Frontal cortex (tissue), 4 donors: ENCODE results near the gene FOXN3. TPM values are rescaled to one million over a fixed set of nuclear protein-coding genes. Genes with fewer than 3 reads are reported as not detected.

Experiments
- DNase-seq, 2 donors: peaks; one replicate each; pipeline ENCODE4 v3.0.0; 2012; ENCODE audit warnings: low spot score in 2 of 2
- FAIRE-seq: peaks from 2 replicates; lab custom pipeline; 2012; peaks lifted over from hg19 to GRCh38; lab: Jason Lieb, UNC
- total RNA-seq: library from RNA; depleted of rRNA; stranded (reverse); fragments of >200 nt; gene quantifications from one replicate; pipeline ENCODE4 v1.2.3, GENCODE V29; 2014
- donor health status: control.
- donor health status: control.
- donor health status: control.

Gene FOXN3
- total RNA-seq, 1 donor from 2014 or later, result 24.1 TPM

GRCh38 chr14:89197623-89198022, 219.4 kb downstream of the FOXN3 start:
- DNase-seq (no peak), FAIRE-seq (no peak)

- DNase-seq (no peak), FAIRE-seq (no peak)
Observed at GRCh38 chr14:89196545-89196944, 220.5 kb downstream of the FOXN3 start.

- no peak for FAIRE-seq
- no peak for DNase-seq
Observed at GRCh38 chr14:89194376-89194775, 222.7 kb downstream of the FOXN3 start.

- no peak for FAIRE-seq
- DNase-seq, result peak in 1 of 2 donors; percentile 34
Observed at GRCh38 chr14:89190765-89191513, 226.1 kb downstream of the FOXN3 start.

- FAIRE-seq (no peak), DNase-seq (no peak)
Observed at GRCh38 chr14:89188492-89188891, 228.5 kb downstream of the FOXN3 start.

- DNase-seq (no peak), FAIRE-seq (no peak)
Observed at GRCh38 chr14:89187501-89187900, 229.5 kb downstream of the FOXN3 start.

- no peak for DNase-seq
- FAIRE-seq, result no peak
Observed at GRCh38 chr14:89186856-89187376, 230.1 kb downstream of the FOXN3 start.

GRCh38 chr14:89185919-89186855, 230.8 kb downstream of the FOXN3 start:
- DNase-seq (peak in 1 of 2 donors; percentile 38), FAIRE-seq (no peak)

GRCh38 chr14:89184952-89185351, 232.1 kb downstream of the FOXN3 start:
- DNase-seq, result peak in 1 of 2 donors; percentile 26
- FAIRE-seq, result no peak

- FAIRE-seq (no peak), DNase-seq (no peak)
Observed at GRCh38 chr14:89182326-89182725, 234.7 kb downstream of the FOXN3 start.

GRCh38 chr14:89180546-89180945, 236.5 kb downstream of the FOXN3 start:
- FAIRE-seq, result no peak
- no peak for DNase-seq

- DNase-seq (no peak), FAIRE-seq (no peak)
Observed at GRCh38 chr14:89179891-89180404, 237.1 kb downstream of the FOXN3 start.

- DNase-seq (no peak), FAIRE-seq (no peak)
Observed at GRCh38 chr14:89178800-89179535, 238.1 kb downstream of the FOXN3 start.

GRCh38 chr14:89178376-89178775, 238.7 kb downstream of the FOXN3 start:
- FAIRE-seq (no peak), DNase-seq (no peak)

- FAIRE-seq (no peak), DNase-seq (no peak)
Observed at GRCh38 chr14:89175881-89176799, 240.9 kb downstream of the FOXN3 start.

- DNase-seq, result no peak
- FAIRE-seq, result no peak
Observed at GRCh38 chr14:89171628-89172027, 245.4 kb downstream of the FOXN3 start.

GRCh38 chr14:89171168-89171567, 245.9 kb downstream of the FOXN3 start:
- FAIRE-seq (peak; percentile 70), DNase-seq (no peak)

- no peak for FAIRE-seq
- no peak for DNase-seq
Observed at GRCh38 chr14:89167705-89168104, 249.3 kb downstream of the FOXN3 start.

GRCh38 chr14:89166633-89167032, 250.4 kb downstream of the FOXN3 start:
- no peak for FAIRE-seq

More at GRCh38 chr14:89166633-89167032, 250.4 kb downstream of the FOXN3 start:
- DNase-seq, result no peak
